ENCODE data around the gene WFDC1.
"Not testable (repeated sequence)": the region's sequence is repeated elsewhere in the genome, so short reads cannot be mapped to it uniquely, and the experiment has no call there.

The WFDC1 gene

DNA sequence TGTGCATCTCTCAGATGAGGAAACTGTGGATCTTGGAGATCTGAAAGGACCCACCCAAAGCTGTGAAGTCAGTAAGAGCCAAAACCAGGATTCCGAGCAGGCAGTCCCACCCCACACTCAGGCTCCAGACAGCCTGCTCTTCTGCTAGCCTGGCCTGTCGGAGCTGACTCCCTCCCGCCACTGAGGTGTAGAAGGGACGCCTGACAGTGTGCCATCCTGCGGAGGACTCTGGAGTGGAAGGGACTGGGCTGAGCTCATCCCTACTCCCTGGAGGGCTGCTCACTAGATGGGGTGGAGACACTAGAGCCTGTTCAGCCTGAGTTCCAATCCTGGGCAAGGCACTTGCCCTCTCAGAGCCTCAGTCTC lies 36.0 kb downstream of the WFDC1 start:
- no peak for DNase-seq

DNA sequence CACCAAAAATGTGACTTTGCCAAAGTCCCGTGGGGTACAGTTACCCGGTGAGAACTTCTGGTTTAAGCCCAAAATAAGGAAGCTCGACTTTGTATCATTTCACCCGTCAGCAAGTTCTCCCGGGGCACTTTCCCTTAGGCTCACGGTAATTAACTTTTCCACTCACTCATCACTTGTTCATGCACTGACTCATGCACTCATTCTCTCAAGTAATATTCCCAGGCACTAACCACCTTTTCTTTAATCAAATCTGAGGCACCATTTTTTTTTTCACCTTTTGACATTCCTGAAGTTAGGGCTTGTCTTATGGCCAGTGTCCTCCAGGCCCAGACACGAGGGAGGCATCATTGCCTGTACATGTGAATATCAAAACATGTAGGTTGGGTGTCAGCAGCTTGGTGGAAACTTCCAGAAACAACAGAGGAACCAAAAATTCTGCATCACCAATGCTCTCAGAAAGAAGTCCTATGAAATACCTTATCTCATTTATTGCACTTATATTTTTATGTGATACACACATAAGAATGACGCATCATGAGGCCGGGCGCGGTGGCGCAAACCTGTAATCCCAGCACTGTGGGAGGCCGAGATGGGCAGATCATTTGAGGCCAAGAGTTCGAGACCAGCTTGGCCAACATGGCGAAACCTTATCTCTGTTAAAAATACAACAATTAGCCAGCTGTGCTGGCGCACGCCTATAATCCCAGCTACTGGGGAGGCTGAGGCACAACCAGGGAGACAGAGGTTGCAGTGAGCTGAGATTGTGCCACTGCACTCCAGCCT lies 37.5 kb downstream of the WFDC1 start:
- no peak for DNase-seq

DNA sequence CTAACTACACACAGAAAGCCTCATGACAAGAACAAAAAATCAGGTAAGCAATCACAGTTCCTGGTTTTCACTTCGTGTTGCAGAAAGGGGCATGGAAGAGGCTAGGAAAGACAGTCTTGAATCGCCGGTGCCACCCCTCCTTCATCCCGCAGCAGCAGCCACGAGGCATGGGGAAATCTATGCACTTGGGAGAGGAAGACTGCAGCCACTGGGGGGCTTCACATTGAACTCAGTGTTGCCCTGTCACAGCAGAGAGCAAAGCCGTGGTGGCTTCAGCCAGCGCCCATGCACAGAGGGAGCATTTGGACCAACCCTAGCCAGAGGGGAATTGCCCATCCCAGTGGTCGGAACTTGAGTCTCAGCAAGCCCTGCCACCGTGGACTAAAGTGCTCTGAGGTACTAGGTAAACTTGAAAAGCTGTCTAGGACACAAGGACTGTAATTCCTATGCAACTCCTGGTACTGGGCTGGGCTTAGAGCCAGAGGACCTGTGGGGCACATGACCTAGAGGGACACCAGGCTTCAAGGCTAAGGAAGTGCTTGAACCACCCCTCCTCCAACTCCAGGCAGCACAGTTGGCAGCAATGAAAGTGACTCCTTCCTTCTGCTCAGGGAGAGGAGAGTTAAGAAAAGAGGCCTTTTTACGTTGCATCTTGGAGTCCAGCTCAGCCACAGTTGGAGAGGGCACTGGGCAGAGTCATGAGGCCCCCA lies 38.5 kb downstream of the WFDC1 start:
- DNase-seq: no peak

DNA sequence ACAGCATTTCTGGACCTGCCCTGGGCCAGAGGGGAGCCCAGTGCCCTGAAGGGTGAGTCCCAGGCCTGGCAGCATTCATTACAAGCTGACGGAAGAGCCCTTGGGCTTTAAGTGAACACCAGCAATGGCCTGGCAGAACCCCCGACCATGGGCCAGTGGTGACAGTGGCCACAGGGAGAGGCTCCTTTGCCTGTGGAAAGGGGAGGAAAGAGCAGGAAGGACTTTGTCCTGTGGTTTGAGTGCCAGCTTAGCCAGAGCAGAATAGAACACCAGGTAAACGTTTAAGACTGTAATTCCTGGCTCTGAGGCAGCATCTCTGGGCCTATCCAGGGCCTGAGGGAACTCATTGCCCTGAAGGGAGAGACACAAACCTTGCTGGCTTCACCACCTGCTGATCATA lies 39.4 kb downstream of the WFDC1 start:
- DNase-seq: no peak

DNA sequence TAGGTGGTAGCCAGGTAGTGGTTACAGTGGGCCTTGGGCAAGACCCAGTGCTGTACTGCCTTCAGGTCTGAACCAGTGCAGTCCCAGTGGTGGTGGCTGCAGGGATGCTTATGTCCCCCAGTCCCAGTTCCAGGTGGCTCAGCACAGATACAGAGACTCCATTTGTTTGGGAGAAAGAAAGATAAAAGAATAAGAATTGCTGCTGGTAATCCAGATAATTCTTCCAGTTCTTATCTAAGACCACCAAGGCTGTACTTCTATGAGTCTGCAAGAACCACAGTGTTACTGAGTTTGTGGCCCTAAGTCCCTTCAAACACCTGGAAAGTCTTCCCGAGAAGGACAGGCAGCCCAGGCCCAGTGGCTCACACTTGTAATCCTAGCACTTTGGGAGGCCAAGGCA lies 39.8 kb downstream of the WFDC1 start:
- no peak for DNase-seq

DNA sequence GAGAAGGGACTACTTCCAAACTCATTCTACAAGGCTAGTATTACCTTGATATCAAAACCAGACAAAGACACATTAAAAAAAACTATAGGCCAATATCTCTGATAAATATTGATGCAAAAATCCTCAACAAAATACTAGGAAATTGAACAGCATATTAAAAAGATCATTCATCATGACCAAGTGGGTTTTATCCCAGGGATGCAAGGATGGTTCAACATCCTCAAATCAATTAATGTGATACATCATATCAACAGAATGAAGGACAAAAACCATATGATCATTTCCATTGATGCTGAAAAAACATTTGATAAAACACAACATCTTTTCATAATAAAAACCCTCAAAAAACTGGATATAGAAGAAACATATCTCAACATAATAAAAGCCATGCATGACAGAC lies 42.6 kb downstream of the WFDC1 start:
- not testable (repeated sequence) for DNase-seq

DNA sequence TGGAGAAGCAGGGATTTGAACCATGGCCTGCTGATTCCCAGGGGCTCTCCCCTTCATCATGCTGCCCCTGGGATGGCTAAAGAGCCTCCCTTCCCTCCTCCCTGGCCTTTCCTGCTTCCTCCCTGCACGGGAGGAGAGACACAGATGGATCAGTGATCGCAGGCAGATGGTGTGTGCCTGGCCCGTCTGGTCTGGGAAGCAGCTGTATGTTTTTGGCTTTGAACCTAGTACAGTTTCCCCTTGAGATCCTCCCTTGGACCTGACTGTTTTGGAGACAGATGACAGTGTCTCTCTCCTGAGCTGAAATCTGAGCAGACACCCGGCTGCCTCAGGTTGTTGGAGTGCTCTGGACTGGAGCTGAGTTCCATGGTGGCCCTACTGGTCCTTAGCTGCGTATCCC lies 44.6 kb downstream of the WFDC1 start:
- no peak for DNase-seq

DNA sequence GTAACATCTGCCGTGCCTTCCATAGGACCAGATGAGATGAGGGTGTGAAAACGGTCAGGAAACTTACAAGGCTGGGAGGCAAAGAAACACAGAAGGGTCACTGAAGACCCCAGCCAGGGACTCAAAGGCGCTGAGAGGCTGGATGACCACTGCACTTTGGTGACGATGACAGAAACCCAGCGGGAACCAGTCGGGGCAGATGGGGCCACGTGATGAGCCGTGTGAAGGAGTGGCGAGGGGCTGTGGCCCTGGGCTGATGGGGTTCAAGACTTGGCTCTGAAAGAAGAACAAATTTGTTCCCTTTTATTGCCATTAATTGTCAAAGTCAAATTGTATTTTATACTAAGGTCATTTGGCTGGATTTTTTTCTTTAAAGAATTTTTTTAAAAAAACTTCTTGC lies 45.1 kb downstream of the WFDC1 start:
- DNase-seq: no peak

DNA sequence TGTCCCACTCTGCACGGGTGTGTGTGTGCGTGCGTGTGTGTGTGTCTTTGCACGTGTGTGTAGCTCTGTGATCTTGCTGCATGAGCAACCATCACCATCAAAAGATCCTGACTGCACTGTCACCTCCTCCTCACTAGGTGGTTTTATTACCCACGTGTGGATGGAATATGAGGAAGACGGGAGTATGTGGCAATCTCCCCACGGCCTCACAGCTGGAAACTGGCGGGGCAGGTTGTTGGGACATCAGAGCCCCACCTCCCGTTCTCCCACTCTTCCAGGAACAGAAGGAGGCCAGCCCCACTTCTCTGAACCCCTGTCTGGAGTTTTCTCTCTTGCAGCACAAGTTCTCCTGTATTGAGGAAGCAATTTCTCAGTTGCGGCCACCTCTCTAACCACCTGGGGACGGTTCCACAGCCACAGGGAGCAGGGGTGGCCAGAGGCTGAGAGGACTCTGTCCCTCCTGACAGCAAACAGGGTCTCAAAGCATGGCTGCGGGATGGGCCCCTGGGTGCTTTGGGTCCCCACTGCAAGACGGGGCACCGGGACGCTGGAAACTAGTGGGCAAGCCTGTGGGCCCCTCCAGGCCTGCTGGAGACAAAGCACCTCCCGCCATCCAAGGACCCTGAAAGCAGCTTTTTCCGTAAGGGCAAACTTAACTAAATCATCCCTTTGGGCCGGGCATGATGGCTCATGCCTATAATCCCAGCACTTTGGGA lies 45.8 kb downstream of the WFDC1 start:
- DNase-seq: no peak

DNA sequence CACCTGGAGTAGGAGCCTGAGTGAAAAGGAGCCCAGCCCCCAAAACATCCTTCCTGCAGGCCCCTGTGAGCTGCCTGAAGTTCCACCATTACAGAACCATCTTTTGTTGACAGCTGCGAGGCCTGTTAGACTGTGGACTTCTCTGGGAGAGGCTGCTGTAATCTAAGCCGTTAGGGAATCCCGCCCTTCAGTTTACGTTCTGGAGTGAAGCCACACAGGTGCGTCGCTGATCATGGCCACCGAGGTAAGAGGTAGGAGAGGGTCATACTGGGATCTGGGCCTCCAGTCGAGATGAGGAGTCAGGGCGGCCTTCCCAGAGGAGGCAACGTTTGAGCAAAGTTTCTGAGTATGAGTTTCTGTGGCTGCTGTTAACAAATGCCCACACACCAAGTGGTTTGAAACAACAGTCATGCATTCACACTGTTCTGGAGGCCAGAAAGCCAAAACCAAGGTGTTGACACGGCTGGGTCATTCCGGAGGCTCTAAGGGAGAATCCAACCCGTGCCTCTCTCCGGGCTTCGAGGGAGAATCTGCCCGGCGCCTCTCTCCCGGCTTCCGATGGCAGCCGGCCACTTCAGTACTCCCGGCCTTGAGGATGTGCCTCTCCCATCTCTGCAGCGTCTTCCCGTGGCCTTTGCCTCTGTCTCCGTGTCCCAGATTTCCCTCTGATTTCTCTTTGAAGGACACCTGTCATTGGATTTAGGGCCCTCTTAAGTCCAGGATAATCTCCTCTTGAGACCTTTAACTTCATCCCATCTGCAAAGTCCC lies 47.0 kb downstream of the WFDC1 start:
- no peak for DNase-seq

DNA sequence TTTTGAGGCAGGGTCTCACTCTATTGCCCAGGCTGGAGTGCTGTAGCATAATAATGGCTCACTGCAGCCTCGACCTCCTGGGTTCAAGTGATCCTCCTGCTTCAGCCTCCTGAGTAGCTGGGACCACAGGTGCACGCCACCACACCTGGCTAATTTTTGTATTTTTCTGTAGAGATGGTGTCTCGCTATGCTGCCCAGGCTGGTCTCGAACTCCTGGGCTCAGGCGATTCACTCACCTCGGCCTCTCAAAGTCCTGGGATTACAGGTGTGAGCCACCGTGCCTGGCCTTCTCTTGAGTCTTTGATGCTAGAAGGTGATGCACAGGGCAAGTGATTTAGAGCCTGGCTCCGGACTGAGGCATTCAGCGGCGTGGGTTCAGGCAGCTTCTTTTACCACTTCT lies 49.1 kb downstream of the WFDC1 start:
- DNase-seq: not testable (repeated sequence)

DNA sequence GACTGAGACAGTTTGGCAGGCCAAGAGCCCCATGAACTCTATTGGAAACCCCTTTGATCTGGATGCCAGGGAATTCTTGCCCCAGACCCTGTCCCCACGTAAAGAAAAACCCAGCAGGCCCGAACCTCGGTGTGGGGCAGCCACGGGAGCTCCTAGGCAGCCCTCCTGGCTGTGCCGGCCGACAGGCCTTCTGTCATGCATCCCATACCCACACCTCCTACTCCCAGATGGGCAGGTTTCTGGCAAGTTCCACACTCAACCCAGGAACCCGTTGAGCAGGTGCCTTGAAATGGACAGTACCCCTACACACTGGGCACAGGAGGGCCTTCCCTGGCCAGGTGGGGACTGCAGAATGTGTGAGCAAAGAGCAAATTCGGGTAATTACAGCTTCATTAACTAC lies 50.1 kb downstream of the WFDC1 start:
- DNase-seq: no peak

DNA sequence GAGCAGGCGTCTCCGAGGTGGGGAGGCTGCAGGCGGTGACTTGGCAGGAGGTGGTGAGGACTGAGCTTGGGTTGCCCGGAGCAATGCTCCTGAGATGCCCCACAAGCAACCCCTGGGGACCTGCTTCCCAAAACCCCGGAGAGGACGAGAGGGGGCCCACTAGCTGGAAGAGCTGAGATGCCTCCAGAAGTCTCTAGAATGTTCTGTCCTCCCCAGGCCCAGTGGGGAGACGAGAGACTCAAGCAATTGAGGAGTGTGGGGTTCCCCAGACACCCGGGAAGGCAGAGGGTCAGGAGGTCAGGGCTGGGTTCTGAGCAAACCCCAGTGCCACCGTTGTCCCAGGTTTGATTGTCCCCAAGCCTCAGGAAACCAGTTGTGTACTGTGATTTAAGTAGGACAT lies 52.5 kb downstream of the WFDC1 start:
- DNase-seq: no peak

DNA sequence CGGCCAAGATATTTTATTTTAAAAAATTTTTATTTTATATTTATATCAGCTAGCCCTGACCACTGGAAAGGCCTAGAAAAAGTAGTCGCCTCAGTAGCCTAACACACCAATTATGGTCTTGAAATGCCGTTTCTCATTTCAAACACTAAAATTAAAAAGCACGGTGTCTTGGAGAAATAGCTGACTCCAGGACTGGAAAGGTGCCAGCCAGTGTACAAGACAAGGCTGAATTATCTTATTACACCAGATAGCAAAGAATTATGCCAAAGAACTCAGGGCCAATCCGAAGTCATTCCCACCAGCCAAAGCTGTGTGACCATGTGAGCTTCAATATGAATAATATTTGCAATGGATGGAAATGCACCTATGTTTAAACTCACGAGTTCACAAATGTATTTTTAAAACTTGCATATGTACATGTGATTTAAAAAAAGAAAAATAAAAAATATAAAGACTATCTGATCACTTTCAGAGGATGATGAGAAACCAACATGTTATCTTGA lies 53.8 kb downstream of the WFDC1 start:
- no peak for DNase-seq

DNA sequence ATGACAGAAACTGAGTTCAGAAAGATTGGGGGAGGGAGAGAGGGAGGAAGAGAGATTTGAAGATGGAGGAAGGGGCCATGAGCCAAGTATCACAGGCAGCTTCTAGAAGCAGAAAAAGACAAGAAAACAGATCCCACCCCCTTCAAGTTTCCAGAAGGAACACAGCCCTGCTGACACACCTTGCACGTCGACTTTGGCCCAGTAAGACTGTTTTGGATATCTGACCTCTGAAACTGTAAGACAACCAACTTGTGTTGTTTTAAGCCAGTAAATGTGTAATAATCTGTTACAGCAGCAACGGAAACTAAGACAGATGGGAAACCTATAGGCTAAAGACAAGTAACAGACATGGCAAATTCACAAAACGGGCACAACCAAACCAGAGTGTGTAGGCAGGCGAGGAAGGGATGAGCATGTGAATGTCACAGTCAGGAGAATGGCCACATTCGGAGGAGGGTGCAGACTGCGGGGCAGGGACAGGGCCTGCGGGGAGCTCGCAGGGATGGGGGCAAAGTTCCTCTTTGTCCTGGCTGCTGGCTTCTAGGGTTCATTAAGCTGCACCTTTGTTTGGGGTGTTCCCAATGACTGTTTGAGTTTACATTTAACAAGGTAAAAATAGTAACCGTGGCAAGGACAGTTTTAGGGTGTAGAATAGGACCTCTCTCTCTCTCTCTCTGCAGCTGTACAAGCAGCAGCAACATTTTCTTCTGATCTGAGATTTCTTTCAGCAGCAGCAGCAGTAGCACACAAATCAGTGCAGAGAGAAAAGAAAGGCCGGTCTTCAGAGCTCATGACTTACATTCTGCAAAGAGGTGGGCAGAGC lies 55.4 kb downstream of the WFDC1 start:
- no peak for DNase-seq

DNA sequence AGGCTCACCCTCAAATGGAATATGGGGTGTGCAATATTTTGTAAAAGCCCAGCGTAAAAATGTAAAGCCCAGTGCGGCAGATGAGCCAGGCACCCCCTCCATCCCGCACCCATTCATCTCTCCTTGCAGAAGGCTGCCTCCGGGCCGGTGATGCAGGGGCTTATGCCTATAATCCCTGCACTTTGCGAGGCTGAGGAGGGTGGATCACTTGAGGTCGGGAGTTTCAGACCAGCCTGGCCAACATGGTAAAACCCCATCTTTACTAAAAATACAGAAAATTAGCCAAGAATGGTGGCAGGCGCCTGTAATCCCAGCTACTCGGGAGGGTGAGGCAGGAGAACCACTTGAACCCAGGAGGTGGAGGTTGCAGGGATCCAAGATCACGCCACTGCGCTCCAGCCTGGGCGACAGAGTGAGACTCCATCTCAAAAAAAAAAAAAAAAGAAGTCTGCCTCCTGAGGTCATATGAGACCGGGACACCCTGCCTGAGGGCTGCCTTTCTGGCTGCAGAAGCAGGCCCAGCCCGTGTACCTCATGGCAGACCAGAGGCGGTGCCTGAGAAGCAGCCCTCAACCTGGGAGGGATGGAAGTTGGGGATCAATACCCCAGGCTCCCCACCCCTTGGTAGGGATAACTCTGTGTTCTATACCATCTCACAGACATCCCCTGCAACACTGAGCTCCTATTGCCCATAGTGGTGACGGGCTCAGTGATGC lies 56.2 kb downstream of the WFDC1 start:
- DNase-seq: no peak

DNA sequence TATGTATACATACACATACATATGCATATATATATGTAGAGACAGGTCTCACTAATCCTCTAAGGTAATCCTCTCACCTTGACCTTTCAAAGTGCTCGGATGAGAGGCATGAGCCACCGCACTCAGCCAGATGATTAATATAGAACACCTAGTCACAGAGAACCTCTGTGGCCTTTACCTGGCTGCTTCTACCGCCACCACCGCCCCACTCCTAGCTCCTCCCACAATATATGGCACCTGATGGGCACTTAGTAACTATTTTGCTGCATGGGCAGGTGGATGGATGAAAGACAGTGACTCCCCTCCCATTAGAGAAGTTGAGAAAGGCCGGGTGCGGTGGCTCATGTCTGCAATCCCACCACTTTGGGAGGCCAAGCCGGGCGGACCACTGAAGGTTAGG lies 57.0 kb downstream of the WFDC1 start:
- DNase-seq: no peak

DNA sequence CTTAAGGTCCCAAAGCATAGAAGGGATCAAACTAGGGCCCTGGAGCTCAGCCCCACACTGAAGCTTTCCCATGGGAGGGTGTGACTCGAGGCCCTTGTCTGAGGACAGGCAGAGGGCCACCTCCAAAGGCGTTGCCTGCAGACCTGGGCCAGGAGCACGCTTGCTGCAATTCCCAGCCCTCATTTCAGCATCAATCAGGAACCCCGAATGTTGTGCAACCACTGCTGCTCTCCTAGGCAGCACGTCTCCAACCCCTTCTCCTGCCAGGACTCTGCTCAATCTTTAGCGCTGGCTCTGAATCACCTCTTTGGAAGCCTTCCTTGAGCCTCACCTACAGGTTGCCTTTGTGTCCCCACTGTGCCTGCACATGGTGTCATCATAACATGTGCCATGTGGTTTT lies 59.6 kb downstream of the WFDC1 start:
- no peak for DNase-seq

DNA sequence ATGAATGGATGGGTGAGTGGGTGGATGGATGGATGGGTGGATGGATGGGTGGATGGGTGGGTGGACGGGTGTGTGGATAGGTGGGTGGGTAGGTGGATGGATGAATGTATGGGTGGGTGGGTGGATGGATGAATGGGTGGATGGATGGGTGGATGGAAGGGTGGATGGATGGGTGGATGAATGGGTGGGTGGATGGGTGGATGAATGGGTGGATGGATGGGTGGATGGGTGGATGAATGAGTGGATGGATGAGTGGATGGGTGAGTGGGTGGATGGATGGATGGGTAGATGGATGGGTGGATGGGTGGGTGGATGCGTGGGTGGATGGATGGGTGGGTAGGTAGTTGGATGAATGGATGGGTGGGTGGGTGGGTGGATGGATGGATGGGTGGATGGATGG lies 60.5 kb downstream of the WFDC1 start:
- DNase-seq: no peak

DNA sequence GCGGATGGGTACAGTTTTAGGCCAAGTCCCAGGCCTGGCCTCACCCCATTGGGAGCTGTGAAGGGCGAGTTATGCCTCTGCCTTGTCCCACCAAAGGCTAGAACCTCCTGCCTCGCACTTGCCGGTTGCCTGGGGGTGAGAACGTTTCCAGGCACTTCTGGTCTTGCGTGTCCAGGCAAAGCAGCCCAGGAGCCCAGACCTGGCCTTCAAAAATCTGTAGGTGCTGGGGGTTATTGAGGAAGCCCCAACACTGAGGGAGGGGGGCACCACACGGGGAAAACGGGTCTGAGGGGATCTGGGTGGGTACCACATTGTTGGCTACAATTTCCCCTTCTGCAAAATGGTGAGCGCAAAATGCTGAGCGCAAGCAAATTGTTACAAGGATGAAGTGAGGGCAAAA lies 61.5 kb downstream of the WFDC1 start:
- no peak for DNase-seq

DNA sequence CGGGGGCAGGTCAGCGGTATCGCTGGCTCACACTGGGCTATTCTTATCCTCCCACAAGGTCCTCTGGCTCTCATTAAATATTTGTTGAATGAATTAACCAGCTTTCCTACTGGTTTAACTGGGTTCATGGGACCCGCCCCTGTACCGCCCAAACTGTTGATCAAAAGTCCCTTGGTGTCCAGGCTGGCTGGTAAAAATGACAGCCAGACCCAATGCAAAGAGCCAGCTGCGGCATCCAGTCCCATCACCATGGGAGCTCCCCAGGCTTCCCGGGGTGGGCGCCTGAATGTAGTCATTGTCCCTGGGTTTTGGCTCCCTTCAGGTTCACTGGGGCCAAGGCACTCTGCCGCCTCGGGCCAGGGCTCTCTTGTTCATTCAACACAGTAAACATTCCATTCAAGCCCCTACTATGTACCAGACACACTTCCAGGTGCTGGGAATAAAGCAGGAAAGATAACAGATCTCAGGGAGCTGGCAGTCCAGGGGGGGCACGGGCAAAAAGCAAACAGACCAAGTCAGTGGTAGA lies 62.0 kb downstream of the WFDC1 start:
- DNase-seq: no peak

Measured in CD4-positive, alpha-beta T cell treated with Interleukin-1 beta for 1 hour (primary cell).